Mesothelial cell of epicardium (in vitro differentiated cells): Measurements from ENCODE around the gene SERPINE1. TPM values are rescaled to one million over a fixed set of nuclear protein-coding genes. Genes with fewer than 3 reads are reported as not detected.
"Not testable (repeated sequence)": the region's sequence is repeated elsewhere in the genome, so short reads cannot be mapped to it uniquely, and the experiment has no call there.

Experiments
- DNase-seq, 2 experiments: peaks; one replicate each; pipeline ENCODE4 v3.0.0; 2021; ENCODE audit warnings: low spot score in 2 of 2; ENCODE audit not compliant: unreplicated experiment in 2 of 2
- H3K27ac Mint-ChIP-seq: 2 replicates; pipeline ENCODE4 v1.8.0; 2021; ENCODE audit warnings: mixed read lengths
- H3K27me3 Mint-ChIP-seq: 2 replicates; pipeline ENCODE4 v1.8.0; 2021; ENCODE audit warnings: low read depth, mixed read lengths
- H3K36me3 Mint-ChIP-seq: 2 replicates; pipeline ENCODE4 v1.8.0; 2021; ENCODE audit warnings: mixed read lengths
- H3K4me1 Mint-ChIP-seq: 2 replicates; pipeline ENCODE4 v1.8.0; 2021; ENCODE audit warnings: mixed read lengths
- H3K4me3 Mint-ChIP-seq: 2 replicates; pipeline ENCODE4 v1.8.0; 2021; ENCODE audit warnings: mild to moderate bottlenecking, moderate library complexity, mixed read lengths
- H3K9me3 Mint-ChIP-seq: 2 replicates; pipeline ENCODE4 v1.8.0; 2021; ENCODE audit warnings: mixed read lengths
- CTCF ChIP-seq: fragments of 200-600 bp; sonication (generic); IDR thresholded peaks from one replicate; pipeline ENCODE4 v1.5.0; 2021; ENCODE audit warnings: antibody characterized with exemption; ENCODE audit not compliant: unreplicated experiment
- total RNA-seq: library from RNA; stranded (reverse); gene quantifications from 3 replicates; pipeline ENCODE4 v1.2.1, GENCODE V29; 2021

The SERPINE1 gene
- total RNA-seq, 1 donor from 2014 or later, result 11.4 TPM

- H3K36me3 Mint-ChIP-seq, result peaks cover 30% of the 10 kb centered on the region
- H3K27ac Mint-ChIP-seq, result no peak overlapping the region
- no peak for TF ChIP-seq CTCF
- no peak overlapping the region for H3K4me3 Mint-ChIP-seq
- peaks cover 17% of the 10 kb centered on the region for H3K4me1 Mint-ChIP-seq
- no peaks in the 10 kb centered on the region for H3K27me3 Mint-ChIP-seq
- no peak for DNase-seq
- peaks cover 5% of the 10 kb centered on the region for H3K9me3 Mint-ChIP-seq
Measured at GRCh38 chr7:101087334-101088068, 39.4 kb upstream of the SERPINE1 start.

- no peak for DNase-seq
- Mint-ChIP-seq H3K4me3 (no peak overlapping the region), H3K36me3 (peaks cover 33% of the 10 kb centered on the region), H3K4me1 (peaks cover 17% of the 10 kb centered on the region), H3K9me3 (peaks cover 5% of the 10 kb centered on the region), H3K27me3 (no peaks in the 10 kb centered on the region), H3K27ac (no peak overlapping the region)
- no peak for TF ChIP-seq CTCF
Measured at GRCh38 chr7:101088069-101088425, 38.9 kb upstream of the SERPINE1 start.

DNA sequence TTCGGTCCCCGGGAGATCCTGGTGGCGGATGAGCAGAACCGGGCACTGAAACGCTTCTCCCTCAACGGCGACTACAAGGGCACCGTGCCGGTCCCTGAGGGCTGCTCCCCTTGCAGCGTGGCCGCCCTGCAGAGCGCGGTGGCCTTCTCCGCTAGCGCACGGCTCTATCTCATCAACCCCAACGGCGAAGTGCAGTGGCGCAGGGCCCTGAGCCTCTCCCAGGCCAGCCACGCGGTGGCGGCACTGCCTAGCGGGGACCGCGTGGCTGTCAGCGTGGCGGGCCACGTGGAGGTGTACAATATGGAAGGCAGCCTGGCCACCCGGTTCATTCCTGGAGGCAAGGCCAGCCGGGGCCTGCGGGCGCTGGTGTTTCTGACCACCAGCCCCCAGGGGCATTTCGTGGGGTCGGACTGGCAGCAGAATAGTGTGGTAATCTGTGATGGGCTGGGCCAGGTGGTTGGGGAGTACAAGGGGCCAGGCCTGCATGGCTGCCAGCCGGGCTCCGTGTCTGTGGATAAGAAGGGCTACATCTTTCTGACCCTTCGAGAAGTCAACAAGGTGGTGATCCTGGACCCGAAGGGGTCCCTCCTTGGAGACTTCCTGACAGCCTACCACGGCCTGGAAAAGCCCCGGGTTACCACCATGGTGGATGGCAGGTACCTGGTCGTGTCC lies 37.9 kb upstream of the SERPINE1 start:
- Mint-ChIP-seq H3K27me3 (no peaks in the 10 kb centered on the region), H3K4me3 (no peak overlapping the region), H3K36me3 (peaks cover 33% of the 10 kb centered on the region), H3K4me1 (peaks cover 18% of the 10 kb centered on the region), H3K9me3 (peaks cover 5% of the 10 kb centered on the region), H3K27ac (no peak overlapping the region)
- no peak for DNase-seq
- TF ChIP-seq CTCF, result no peak

GRCh38 chr7:101089876-101090275 lies 37.0 kb upstream of the SERPINE1 start:
- H3K4me1 Mint-ChIP-seq, result peaks cover 16% of the 10 kb centered on the region
- H3K9me3 Mint-ChIP-seq, result peaks cover 5% of the 10 kb centered on the region
- no peak for DNase-seq
- H3K4me3 Mint-ChIP-seq, result no peak overlapping the region
- TF ChIP-seq CTCF, result no peak
- H3K27me3 Mint-ChIP-seq, result no peaks in the 10 kb centered on the region
- H3K36me3 Mint-ChIP-seq, result peaks cover 33% of the 10 kb centered on the region
- H3K27ac Mint-ChIP-seq, result no peak overlapping the region

- not testable (repeated sequence) for H3K4me1 Mint-ChIP-seq, H3K27ac Mint-ChIP-seq, H3K27me3 Mint-ChIP-seq, H3K9me3 Mint-ChIP-seq, DNase-seq, H3K4me3 Mint-ChIP-seq
- H3K36me3 Mint-ChIP-seq, result peaks cover 32% of the 10 kb centered on the region
Measured at GRCh38 chr7:101092266-101092905, 34.5 kb upstream of the SERPINE1 start.

- Mint-ChIP-seq H3K4me3 (no peak overlapping the region), H3K27ac (peak overlapping the region; percentile 30), H3K36me3 (peaks cover 28% of the 10 kb centered on the region), H3K9me3 (peaks cover 5% of the 10 kb centered on the region), H3K4me1 (peaks cover 6% of the 10 kb centered on the region), H3K27me3 (no peaks in the 10 kb centered on the region)
- TF ChIP-seq CTCF, result no peak
- DNase-seq, result no peak
Measured at GRCh38 chr7:101093906-101094305, 33.0 kb upstream of the SERPINE1 start.
